GM21576 (cell line): Measurements from ENCODE around the gene EP400.
A peak's percentile ranks its signal among the peaks of the same experiment; 100 is the strongest.

Experiments
- ATAC-seq: cut with Tn5 transposase; IDR thresholded peaks from one replicate; pipeline ENCODE4 v1.9.1; 2021; ENCODE audit warnings: mild to moderate bottlenecking, moderate library complexity; ENCODE audit not compliant: unreplicated experiment

The EP400 gene

DNA sequence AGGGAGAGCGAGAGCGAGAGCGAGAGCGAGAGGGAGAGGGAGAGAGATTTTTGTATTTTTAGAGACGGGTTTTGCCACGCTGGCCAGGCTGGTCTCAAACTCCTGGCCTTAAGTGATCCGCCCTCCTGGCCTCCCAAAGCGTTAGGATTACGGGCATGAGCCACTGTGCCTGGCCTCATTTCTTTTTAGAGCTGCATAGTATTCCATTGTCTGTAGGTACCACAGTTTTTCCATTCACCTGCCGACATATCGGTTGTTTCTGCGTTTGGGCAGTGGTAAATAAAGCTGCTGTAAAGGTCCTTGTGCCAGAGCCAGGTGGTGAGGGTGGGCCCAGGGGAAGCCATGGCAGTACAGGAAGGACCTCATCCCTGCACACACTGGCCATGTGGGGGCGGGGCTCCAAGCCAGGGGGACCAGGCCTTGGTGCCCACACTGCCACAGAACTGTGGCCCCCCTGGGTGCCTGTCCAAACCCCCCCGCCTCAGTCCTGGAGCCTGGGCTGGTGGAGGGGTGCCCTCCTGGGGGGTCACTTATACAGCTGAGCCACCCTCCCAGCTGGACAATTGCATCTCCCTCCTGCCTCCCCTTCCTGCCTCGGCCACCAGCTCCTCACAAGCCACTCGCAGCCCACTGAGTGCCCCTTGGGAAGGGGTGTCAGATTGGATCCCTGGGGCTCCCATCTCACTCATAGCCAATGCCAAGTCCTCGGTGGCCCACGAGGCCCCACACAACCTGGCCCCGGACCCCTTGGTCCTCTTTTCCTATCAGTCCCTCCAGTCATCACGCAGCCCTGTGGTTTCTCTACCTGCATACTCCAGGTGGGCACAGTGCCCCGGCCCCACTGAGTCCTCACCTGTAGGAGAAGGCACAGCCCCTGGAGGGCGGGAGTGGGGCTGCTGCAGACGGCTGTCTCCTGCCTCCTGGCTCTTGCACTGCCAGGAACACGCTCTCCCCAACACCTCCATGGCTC is 22.3 kb upstream of the EP400 start:
- no peak for ATAC-seq

DNA sequence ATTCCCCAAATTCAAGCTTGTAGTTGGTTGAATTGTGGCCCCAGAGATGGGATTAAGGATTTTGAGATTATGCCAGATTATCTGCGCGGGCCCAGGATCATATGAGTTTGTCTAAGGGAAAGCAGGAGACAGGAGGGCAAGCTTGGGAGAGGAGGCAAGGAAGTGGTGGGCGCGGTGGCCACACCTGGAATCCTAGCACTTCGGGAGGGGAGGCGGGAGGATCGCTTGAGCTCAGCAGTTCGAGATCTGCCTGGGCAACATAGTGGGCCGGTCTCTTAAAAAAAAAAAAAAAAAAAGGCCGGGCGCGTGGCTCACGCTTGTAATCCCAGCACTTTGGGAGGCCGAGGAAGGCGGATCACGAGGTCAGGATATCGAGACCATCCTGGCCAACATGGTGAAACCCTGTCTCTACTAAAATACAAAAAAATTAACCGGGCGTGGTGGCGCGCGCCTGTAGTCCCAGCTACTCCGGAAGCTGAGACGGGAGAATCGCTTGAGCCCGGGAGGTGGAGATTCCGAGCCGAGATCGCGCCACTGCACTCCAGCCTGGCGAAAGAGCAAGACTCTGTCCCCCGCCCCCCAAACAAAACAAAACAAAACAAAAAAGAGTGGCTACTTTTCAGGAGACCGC is 21.5 kb upstream of the EP400 start:
- no peak for ATAC-seq

DNA sequence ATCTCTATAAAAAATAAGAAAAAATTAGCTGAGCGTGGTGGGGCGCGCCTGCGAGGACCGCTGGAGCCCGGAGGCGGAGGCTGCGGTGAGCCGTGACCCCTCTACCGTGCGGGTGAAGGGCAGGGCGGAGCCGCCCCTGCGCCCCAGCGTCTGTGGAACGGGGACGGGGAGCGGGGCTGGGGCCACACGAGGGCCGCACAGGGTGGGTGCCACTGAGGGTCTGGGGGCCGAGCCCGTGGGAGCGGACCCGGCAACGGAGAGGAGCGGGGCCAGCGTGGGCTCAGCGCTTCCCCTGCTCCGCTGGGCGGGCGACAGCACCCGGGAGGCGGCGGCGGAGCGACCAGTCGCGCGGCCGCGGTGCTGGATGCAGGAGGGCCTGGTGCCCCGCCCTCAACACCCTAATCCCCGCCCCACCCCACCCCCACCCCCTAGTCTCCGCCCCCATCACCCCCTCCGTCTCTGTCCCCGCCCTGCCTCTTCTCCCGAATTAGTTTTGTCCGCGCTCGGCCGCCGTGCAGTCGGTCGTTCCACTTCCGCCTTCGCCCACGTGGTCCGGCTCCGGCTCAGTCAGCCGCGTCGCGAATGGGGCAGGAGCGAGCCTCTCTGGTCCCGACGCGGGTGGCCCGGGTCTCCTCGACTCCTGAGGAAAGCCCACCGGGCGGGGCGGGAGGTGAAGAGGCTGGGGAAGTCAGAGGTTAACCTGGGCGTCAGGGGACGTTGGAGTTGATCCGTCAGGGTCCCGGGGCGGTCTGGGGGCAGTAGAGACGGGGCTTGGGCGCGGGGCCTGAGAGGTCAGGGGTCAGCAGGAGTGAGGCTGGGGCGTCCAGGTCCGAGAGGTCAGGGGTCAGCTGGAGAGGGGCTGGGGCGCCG is 20.8 kb upstream of the EP400 start, which contains the start of gene PUS1:
TSS of gene PUS1 (plus strand) at position 566 of the 870 bp plus-strand sequence. CDS start 447 bp downstream, outside the sequence.
- peak; percentile 61 for ATAC-seq

DNA sequence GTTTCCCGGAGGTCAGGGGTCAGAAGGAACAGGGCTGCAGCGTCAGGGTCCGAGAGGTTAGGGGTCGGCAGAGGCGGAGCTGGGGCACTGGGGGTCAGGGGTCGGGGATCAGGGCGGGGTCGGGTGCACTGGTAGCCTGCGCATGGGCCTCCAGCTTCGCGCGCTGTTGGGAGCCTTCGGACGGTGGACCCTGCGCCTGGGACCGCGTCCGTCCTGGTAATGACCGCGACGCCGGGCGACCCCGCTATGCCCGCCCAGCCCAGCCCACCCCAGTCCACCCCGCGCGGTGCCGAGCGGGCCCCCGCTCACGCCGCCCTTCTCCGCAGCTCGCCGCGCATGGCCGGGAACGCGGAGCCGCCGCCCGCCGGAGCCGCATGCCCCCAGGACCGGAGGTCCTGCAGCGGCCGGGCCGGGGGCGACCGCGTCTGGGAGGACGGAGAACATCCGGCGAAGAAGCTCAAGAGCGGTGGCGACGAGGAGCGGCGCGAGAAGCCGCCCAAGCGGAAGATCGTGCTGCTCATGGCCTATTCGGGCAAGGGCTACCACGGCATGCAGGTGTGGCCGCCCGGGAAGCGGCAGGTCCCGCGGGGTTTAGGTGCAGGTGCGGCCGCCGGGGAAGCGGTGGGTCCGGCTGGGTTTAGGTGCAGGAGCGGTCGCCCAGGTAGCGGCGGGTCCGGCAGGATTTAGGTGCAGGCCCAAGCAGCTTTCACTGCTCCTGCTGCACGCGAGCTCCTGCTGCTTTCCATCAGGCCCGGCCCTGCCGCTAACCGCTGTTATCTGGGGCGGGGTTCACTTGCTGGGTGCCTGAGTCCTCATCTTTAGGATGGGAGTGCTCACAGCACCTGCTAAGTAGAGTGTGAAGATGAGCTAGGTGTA is 19.9 kb upstream of the EP400 start:
- ATAC-seq, result no peak

DNA sequence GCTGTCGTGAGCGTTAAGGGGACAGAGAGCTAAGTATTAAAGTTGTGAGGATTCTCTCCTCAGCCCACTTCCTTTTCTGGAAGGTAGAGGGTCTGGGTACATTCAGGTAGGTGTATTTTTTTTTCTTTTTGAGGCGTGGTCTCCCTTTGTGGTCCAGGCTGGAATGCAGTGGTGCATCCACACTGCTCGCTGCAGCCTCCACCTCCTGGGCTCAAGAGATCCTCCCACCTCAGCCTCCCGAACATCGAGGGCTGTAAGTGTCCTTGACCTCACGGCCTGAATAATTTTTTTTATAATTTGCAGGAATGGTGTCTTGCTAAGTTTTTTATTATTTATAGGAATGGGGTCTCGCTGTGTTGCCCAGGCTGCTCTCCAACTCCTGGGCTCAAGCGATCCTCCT is 19.2 kb upstream of the EP400 start:
- no peak for ATAC-seq

DNA sequence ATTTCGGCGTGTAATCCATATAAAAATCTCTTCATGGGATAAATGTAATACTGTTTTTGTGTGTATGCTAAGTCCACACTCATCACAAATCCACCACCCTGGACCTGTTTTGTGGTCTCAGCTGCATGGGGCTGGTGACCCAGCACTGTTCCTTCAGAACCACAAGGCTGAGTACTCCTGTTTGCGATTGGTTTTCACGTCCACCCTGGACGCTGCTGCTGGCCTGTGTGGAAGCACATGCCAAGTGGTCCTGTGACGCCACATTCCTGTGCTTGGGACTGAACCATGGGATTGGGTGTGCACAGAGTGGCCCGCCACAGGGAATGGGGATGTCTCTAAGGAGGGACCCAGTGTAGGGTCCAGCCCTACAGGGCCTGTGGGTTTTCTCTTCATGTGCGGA is 16.4 kb upstream of the EP400 start:
- ATAC-seq, result no peak

DNA sequence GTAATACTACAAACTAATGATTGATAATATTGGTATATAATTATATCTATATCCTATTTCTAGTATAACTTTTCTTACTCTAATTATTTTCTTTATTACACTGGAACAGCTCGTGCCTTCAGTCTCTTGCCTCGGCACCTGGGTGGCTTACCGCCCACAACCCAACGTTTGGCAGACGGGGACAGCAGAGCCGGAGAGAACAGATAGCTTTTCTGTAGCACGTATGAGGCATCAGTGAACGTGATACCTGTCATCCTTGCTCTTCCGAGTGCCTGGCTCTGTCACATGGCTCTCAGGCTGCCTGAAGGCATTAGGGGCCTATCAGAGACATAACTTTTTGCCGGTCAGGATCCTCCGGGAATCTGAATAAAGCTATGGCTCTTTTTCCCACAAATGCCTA is 15.2 kb upstream of the EP400 start:
- no peak for ATAC-seq

DNA sequence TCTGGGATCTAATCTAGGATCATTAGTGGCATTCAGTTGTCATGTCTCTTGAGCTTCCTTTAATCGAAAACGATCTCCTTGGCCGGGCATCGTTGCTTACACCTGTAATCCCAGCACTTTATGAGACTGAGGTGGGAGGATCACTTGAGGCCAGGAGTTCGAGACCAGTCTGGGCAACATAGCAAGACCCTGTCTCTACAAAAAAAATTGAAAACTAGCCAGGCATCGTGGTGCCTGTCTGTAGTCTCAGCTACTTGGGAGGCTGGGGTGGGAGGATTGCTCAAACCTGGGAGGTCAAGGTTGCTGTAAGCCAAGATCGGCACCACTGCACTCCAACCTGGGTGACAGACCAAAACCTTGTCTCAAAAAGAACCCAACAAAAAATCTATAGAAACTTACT is 11.7 kb upstream of the EP400 start:
- no peak for ATAC-seq

DNA sequence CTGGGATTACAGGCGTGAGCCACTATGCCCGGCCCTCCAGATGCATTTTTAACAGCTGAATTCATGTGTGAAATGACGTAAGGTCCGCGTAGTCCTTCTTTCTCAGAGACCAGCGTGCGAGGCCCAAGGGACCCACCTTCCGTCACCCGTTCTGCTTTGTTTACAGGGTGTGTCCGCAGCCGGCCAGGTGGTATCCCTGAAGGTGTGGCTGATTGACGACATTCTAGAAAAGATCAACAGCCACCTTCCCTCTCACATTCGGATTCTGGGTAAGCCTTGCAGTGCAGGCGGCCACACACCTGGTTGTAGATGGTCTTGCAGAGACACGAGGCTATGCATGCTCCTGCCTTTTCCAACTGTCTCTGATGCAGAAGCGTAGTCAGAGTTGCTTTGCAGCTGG is 10.7 kb upstream of the EP400 start:
- no peak for ATAC-seq

DNA sequence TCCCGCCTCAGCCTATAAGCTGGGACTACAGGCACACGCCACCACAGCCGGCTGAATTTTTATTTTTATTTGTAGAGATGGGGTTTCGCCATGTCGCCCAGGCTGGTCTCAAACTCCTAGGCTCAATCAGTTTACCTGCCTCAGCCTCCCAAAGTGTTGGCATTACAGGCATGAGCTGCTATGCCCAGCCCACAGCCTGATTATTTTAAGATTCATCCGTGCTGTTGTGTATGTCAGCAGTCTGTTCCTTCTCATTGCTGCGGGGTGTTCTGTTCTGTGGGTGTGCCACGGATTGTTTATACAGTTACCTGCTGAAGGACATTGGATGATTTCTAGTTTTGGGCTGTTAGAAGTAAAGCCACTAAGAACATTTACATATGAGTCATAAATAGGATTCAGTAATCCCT is 9.6 kb upstream of the EP400 start:
- ATAC-seq, result no peak

DNA sequence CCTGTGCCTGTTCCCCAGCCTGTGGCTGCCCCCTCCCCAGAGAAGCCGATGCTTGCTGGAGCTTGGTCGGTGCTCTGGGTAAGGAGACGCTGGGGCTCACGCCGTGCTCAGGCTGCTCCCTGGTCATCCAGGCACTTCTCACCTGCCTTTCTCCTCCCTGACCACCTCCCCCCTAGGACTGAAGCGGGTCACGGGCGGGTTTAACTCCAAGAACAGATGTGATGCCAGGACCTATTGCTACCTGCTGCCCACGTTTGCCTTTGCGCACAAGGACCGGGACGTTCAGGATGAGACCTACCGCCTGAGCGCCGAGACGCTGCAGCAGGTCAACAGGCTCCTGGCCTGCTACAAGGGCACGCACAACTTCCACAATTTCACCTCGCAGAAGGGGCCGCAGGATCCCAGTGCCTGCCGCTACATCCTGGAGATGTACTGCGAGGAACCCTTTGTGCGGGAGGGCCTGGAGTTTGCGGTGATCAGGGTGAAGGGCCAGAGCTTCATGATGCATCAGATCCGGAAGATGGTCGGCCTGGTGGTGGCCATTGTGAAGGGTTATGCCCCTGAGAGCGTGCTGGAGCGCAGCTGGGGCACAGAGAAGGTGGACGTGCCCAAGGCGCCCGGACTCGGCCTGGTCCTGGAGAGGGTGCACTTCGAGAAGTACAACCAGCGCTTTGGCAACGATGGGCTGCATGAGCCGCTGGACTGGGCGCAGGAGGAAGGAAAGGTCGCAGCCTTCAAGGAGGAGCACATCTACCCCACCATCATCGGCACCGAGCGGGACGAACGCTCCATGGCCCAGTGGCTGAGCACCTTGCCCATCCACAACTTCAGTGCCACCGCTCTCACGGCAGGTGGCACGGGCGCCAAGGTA is 8.4 kb upstream of the EP400 start:
- no peak for ATAC-seq

DNA sequence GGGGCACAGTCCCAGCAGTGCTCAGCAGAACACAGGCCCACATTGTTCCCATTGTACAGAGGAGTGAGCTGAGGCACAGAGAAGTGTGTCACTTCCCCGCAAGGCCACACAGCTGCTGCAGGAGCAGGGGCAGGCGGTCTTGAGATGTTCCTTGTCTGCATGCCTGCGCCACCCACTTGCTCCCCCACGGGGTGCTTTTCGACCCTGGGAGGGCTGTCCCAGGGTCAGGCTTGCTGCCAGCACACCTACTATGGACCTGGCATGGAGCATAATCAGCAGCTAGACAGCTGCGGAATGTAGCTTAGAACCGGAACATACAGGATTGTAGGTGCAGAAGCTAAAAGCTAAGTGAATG is 7.8 kb upstream of the EP400 start:
- no peak for ATAC-seq

DNA sequence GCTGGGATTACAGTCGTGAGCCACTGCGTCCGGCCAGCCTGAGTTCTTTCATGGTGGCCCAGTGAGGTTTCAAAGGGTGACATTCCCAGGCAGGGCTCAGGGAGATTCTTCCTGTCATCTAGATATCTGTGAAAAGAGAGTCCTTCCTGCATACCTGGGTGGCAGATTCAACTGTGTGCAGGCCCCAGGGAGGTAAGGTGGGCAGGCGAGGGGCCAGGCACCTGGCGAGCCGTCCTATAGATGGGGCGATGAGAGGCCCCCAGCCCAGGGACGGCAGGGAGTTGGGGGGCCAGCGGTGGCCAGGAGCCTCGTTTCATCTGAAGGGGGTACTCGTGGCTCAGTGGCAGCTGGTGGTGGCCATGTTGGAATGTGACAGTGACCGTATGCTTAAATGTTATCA is 7.1 kb upstream of the EP400 start:
- no peak for ATAC-seq

DNA sequence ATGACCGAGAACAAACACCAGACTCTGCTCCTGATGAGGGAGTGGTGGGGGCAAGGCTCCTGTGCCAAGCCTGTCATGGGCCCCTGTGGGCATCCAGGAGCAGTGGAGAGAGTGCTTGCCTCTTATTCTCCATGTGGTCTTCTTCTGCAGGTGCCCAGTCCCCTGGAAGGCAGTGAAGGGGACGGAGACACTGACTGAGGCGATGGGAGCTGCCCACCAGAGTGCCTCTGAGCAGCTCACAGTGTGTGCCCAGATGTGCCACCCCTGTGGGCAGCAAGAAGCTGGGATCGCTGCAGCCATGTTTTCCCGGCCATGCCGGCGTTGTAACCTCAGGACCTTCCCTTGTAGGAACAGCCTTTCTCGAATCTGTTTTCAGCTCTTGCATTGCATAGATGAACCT is 6.4 kb upstream of the EP400 start:
- ATAC-seq, result no peak

DNA sequence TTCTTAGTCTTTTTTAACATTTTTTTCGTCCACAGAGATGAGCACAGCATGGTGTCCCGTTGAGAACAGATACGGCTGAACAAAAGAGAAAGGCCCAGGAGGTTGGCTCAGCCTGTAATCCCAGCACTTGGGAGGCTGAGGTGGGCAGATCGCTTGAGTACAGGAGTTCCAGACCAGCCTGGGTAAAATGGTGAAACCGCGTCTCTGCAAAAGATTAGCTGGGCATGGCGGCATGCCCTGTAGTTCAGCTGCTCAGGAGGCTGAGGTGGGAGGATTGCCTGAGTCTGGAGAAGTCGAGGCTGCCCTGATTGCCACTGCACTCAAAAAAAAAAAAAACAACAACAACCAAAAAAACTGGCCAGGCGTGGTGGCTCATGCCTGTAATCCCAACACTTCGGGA is 5.9 kb upstream of the EP400 start:
- no peak for ATAC-seq

DNA sequence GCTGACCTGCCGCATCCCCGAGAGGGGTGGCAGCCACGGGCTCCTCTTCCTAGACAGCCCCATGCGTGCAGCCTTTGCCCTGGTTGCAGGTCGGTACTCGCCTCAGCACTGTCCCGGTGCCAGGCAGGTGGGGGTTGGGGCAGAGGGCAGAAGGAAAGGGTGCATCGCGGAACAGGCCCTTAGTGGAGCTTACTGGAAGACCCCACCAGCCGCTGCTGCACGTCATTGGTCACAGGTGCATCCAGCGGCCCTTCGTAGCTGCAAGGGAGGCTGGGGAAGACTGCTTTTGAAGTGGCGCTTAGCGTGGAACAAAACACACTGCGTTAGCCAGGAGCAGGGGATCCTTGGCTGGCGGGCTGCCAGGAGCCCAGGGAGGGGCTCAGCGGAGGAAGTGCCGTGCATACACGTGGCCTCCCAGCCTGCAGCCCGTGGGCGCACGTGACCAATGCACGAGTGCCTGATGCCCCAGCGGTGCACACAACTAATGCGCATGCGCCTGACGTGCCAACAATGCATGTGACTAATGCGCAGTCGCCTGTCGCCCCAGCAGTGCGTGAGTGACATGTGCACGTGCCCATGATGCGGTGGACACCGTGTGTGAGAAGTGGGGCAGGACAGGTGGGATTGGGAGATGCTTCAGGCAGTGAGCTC is 5.0 kb upstream of the EP400 start:
- no peak for ATAC-seq

DNA sequence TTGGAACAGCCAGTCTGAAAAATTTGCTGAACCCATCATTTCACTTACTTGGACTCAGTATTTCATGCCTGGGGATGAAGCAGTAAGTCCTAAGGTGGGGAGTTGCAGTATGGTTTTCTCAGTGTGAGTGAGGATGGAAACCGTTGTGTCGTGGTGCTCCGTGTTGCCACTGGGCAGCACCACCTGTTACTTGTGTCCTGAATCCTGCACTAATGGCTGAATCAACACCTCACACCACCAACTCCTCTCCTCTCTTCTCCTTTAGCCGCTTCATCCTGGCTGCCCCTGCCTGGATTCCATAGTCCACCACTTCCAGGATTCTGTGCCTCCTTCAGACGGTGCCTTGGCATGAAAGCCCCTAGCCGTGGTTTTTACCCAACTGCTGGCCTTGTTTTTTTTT is 3.0 kb upstream of the EP400 start:
- no peak for ATAC-seq

DNA sequence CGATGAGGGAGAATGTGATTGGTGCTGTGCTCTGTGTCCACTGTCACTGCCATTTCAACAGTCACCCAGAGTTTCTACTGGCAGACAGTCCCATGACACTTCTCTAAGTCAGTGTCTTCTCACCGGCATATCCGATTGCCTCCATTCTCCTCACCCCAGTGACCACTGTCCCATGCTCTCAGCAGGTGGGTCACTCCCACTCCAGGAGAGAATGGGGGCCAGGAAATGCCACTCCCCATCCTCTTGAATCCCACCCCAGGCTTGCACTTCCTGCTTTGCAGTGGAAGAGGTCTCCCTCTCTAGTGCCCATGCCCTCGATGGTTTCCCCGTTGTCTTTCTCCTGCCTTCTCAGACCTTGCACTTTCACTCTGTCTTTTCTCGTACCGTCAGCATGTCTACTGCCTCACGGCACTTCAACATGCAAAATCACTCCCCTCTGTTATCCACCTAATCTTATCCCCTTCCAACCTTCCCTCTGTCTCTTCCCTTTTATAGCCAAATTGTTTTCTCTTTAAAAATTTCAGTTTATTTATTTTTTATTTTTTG is 2.2 kb upstream of the EP400 start:
- no peak for ATAC-seq
